Measurements from ENCODE around the gene LTBP4.
"Not testable (repeated sequence)": the region's sequence is repeated elsewhere in the genome, so short reads cannot be mapped to it uniquely, and the experiment has no call there.

Gene LTBP4

DNA sequence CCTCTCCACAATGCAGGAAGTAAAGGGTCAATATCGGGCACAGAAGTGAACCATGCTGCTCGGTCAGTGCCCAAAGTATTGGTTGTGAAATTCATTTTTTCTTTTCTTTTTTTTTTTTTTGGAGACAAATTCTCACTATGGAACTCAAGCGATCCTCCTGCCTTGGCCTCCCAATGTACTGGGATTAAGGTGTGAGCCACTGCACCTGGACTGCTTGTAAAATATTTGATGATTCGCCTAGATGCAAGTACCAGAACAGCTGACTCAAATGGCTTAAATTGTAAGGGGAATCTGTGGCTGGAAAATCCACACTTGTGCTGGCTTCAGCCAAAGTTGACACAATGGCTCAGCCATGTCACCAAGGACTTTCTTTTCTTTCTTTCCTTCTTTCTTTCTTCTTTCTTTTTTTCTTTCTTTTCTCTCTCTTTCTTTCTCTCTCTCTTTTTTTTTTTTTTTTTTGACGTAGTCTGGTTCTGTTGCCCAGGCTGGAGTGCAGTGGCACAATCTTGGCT, 45.6 kb downstream of the LTBP4 start (continued):
- TF ChIP-seq, protein P1, sequence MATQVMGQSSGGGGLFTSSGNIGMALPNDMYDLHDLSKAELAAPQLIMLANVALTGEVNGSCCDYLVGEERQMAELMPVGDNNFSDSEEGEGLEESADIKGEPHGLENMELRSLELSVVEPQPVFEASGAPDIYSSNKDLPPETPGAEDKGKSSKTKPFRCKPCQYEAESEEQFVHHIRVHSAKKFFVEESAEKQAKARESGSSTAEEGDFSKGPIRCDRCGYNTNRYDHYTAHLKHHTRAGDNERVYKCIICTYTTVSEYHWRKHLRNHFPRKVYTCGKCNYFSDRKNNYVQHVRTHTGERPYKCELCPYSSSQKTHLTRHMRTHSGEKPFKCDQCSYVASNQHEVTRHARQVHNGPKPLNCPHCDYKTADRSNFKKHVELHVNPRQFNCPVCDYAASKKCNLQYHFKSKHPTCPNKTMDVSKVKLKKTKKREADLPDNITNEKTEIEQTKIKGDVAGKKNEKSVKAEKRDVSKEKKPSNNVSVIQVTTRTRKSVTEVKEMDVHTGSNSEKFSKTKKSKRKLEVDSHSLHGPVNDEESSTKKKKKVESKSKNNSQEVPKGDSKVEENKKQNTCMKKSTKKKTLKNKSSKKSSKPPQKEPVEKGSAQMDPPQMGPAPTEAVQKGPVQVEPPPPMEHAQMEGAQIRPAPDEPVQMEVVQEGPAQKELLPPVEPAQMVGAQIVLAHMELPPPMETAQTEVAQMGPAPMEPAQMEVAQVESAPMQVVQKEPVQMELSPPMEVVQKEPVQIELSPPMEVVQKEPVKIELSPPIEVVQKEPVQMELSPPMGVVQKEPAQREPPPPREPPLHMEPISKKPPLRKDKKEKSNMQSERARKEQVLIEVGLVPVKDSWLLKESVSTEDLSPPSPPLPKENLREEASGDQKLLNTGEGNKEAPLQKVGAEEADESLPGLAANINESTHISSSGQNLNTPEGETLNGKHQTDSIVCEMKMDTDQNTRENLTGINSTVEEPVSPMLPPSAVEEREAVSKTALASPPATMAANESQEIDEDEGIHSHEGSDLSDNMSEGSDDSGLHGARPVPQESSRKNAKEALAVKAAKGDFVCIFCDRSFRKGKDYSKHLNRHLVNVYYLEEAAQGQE (tag by site-specific recombination; IDR thresholded peaks at IDR 0.05), result no peak

DNA sequence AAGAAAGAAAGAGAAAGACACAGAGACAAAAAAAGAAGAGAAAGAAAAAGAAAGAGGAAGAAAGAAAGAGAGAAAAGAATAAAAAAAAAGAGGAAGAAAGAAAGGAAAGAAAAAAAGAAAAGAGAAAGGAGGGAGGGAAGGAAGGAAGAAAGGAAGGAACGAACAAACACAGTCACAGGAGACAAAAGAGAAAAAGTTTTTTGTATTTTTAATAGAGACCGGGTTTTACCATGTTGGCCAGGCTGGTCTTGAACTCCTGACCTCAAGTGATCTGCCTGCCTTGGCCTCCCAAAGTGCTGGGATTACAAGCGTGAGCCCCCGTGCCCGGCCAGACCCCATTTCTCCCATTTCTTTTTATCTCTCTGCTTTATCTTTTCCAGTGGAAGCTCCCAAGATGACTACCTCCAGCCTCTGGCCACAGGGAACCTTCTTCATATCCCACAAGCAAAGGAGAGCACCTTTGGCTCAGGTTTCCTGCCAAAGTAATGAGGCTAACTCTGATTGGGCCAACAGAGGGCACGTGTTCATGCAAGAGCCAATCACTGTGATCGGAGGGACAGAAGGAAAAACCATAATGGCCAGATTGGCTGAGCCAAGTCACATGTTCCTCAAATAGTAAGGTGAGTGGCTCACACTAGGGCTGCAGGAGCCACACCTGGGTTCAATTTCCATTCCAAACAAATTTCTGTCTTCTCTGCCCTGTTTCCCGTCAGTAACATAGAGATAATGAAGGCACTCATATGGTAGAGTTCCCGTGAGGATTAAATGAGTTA, 48.9 kb downstream of the LTBP4 start:
- peak; percentile 43 for TF ChIP-seq SP2 (tag by site-specific recombination; IDR thresholded peaks at IDR 0.05)
- peak; percentile 59; the same call in 1 of the 2 replicates for TF ChIP-seq PRDM1 (tag by site-specific recombination; IDR thresholded peaks at IDR 0.05)
- 0 out of 2 replicates have a peak, but pooled peaks have one; percentile 5 for TF ChIP-seq ZNF133 (tag by site-specific recombination; IDR thresholded peaks at IDR 0.05)
- TF ChIP-seq ZNF366 (tag by site-specific recombination; conservative IDR thresholded peaks at IDR 0.05), result peak; percentile 86
- peak; percentile 5; the same call in 1 of the 2 replicates for TF ChIP-seq ZNF777 (tag by site-specific recombination; IDR thresholded peaks at IDR 0.05; ENCODE audit: borderline replicate concordance)
- H3K9me3 ChIP-seq (ENCODE audit: control insufficient read depth, insufficient read depth, low read depth, low read length); POLR2A ChIA-PET; H3K36me3 ChIP-seq (ENCODE audit: control insufficient read depth in 2 of 2, insufficient read depth in 1 of 2, low read length in 2 of 2); H3K4me3 ChIP-seq (ENCODE audit: low read depth, low read length); H3K27ac ChIP-seq (ENCODE audit: extremely low read depth, low read depth, low read length): not testable (repeated sequence)
- CTCF ChIA-PET, result interaction anchor here (0.5 to 7.0 kb wide), 3 partner anchors 12 to 502 kb away, joined by 3 to 54 read pairs (median 4); no protein-coding TSS in a partner anchor
- H3K4me1 ChIP-seq (ENCODE audit: control insufficient read depth, insufficient read depth, low read length), result peaks cover 17% of the 10 kb centered on the region

DNA sequence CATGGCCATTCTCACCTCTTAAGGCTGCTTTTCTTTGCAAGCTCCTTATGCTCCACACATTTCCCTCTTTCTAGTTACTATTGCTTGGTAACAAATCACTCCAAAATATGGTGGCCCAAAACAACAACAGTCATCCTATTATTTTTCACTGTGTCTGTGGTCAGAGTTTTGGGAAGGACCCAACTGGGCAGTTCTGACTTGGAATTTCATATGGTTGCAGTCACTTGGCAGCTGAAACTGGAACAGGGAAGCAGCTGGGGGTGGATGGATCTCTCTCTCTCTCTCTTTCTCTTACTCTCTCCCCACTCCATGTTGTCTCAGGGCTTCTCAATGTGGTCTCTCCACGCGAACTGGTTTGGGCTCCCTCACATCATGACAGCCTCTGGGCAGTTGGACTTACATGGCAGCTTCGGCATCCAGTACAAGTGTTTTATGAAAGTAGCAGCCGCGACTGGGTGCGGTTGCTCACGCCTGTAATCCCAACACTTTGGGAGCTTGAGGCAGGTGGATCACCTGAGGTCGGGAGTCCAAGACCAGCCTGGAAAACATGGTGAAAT, 49.7 kb downstream of the LTBP4 start:
- Histone ChIP-seq H3K27ac (ENCODE audit: extremely low read depth, low read depth, low read length) (no peak overlapping the region), H3K4me1 (ENCODE audit: control insufficient read depth, insufficient read depth, low read length) (peaks cover 11% of the 10 kb centered on the region), H3K9me3 (ENCODE audit: control insufficient read depth, insufficient read depth, low read depth, low read length) (no peaks in the 10 kb centered on the region), H3K4me3 (ENCODE audit: low read depth, low read length) (no peak overlapping the region), H3K36me3 (ENCODE audit: control insufficient read depth in 2 of 2, insufficient read depth in 1 of 2, low read length in 2 of 2) (no peaks in the 10 kb centered on the region)
- ChIA-PET CTCF (interaction anchor here (0.5 to 7.0 kb wide), 7 partner anchors 12 to 503 kb away, joined by 3 to 54 read pairs (median 3); no protein-coding TSS in a partner anchor), POLR2A (interaction anchor here (0.7 kb wide), 1 partner anchor 80 kb away, joined by 3 read pairs; no protein-coding TSS in a partner anchor)
- TF ChIP-seq, protein P2, sequence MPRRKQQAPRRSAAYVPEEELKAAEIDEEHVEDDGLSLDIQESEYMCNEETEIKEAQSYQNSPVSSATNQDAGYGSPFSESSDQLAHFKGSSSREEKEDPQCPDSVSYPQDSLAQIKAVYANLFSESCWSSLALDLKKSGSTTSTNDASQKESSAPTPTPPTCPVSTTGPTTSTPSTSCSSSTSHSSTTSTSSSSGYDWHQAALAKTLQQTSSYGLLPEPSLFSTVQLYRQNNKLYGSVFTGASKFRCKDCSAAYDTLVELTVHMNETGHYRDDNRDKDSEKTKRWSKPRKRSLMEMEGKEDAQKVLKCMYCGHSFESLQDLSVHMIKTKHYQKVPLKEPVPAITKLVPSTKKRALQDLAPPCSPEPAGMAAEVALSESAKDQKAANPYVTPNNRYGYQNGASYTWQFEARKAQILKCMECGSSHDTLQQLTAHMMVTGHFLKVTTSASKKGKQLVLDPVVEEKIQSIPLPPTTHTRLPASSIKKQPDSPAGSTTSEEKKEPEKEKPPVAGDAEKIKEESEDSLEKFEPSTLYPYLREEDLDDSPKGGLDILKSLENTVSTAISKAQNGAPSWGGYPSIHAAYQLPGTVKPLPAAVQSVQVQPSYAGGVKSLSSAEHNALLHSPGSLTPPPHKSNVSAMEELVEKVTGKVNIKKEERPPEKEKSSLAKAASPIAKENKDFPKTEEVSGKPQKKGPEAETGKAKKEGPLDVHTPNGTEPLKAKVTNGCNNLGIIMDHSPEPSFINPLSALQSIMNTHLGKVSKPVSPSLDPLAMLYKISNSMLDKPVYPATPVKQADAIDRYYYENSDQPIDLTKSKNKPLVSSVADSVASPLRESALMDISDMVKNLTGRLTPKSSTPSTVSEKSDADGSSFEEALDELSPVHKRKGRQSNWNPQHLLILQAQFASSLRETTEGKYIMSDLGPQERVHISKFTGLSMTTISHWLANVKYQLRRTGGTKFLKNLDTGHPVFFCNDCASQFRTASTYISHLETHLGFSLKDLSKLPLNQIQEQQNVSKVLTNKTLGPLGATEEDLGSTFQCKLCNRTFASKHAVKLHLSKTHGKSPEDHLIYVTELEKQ (tag by site-specific recombination; IDR thresholded peaks at IDR 0.05; ENCODE audit: borderline replicate concordance), result no peak
- TF ChIP-seq ZNF600 (tag by site-specific recombination; IDR thresholded peaks at IDR 0.05) (no peak), ZNF701 (tag by site-specific recombination; IDR thresholded peaks at IDR 0.05) (no peak), ZNF585B (tag by site-specific recombination; IDR thresholded peaks at IDR 0.05) (no peak), ZNF664 (tag by site-specific recombination; IDR thresholded peaks at IDR 0.05) (no peak), ZNF785 (tag by site-specific recombination; IDR thresholded peaks at IDR 0.05) (no peak), ZIC2 (tag by site-specific recombination; IDR thresholded peaks at IDR 0.05) (no peak), ZNF202 (tag by site-specific recombination; IDR thresholded peaks at IDR 0.05; ENCODE audit: borderline replicate concordance) (no peak), ZNF521 (tag by site-specific recombination; IDR thresholded peaks at IDR 0.05) (no peak)
- TF ChIP-seq, protein P3, sequence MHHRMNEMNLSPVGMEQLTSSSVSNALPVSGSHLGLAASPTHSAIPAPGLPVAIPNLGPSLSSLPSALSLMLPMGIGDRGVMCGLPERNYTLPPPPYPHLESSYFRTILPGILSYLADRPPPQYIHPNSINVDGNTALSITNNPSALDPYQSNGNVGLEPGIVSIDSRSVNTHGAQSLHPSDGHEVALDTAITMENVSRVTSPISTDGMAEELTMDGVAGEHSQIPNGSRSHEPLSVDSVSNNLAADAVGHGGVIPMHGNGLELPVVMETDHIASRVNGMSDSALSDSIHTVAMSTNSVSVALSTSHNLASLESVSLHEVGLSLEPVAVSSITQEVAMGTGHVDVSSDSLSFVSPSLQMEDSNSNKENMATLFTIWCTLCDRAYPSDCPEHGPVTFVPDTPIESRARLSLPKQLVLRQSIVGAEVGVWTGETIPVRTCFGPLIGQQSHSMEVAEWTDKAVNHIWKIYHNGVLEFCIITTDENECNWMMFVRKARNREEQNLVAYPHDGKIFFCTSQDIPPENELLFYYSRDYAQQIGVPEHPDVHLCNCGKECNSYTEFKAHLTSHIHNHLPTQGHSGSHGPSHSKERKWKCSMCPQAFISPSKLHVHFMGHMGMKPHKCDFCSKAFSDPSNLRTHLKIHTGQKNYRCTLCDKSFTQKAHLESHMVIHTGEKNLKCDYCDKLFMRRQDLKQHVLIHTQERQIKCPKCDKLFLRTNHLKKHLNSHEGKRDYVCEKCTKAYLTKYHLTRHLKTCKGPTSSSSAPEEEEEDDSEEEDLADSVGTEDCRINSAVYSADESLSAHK (tag by site-specific recombination; IDR thresholded peaks at IDR 0.05), result no peak
- TF ChIP-seq, protein P4, sequence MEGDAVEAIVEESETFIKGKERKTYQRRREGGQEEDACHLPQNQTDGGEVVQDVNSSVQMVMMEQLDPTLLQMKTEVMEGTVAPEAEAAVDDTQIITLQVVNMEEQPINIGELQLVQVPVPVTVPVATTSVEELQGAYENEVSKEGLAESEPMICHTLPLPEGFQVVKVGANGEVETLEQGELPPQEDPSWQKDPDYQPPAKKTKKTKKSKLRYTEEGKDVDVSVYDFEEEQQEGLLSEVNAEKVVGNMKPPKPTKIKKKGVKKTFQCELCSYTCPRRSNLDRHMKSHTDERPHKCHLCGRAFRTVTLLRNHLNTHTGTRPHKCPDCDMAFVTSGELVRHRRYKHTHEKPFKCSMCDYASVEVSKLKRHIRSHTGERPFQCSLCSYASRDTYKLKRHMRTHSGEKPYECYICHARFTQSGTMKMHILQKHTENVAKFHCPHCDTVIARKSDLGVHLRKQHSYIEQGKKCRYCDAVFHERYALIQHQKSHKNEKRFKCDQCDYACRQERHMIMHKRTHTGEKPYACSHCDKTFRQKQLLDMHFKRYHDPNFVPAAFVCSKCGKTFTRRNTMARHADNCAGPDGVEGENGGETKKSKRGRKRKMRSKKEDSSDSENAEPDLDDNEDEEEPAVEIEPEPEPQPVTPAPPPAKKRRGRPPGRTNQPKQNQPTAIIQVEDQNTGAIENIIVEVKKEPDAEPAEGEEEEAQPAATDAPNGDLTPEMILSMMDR (tag by site-specific recombination; IDR thresholded peaks at IDR 0.05), result no peak
- TF ChIP-seq, protein P5, sequence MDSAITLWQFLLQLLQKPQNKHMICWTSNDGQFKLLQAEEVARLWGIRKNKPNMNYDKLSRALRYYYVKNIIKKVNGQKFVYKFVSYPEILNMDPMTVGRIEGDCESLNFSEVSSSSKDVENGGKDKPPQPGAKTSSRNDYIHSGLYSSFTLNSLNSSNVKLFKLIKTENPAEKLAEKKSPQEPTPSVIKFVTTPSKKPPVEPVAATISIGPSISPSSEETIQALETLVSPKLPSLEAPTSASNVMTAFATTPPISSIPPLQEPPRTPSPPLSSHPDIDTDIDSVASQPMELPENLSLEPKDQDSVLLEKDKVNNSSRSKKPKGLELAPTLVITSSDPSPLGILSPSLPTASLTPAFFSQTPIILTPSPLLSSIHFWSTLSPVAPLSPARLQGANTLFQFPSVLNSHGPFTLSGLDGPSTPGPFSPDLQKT (IDR thresholded peaks at IDR 0.05; ENCODE audit: borderline replicate concordance, low read depth, low read length), result no peak
